Neural cell (in vitro differentiated cells): ENCODE results near the gene RPL39L. TPM values are rescaled to one million over a fixed set of nuclear protein-coding genes. Genes with fewer than 3 reads are reported as not detected.

ENCODE experiments used
- H2AFZ ChIP-seq: fragments of 200-600, 300-800 bp; sonication (generic), shearing (Covaris generic); 2 replicates; pipeline ENCODE4 v1.6.0; 2014; ENCODE audit warnings: low read depth, mild to moderate bottlenecking, antibody characterized with exemption, low read length, moderate library complexity
- H3F3A ChIP-seq: fragments of 200-600 bp; shearing (Covaris generic); 2 replicates; pipeline ENCODE4 v1.6.1; 2016; ENCODE audit warnings: mild to moderate bottlenecking, moderate library complexity, mixed read lengths, antibody characterized with exemption, low read length; ENCODE audit not compliant: insufficient read depth, poor library complexity, severe bottlenecking
- H3K27ac ChIP-seq: fragments of 200-600, 300-800 bp; sonication (generic), shearing (Covaris generic); 2 replicates; pipeline ENCODE4 v1.5.1; 2014; ENCODE audit warnings: mild to moderate bottlenecking, low read length, moderate library complexity
- H3K27me3 ChIP-seq: fragments of 300-800, 200-600 bp; sonication (generic), shearing (Covaris generic); 2 replicates; pipeline ENCODE4 v1.6.0; 2014; ENCODE audit warnings: mild to moderate bottlenecking, low read depth, low read length, moderate library complexity; ENCODE audit not compliant: insufficient read depth
- H3K36me3 ChIP-seq: fragments of 300-800, 200-600 bp; sonication (generic), shearing (Covaris generic); 2 replicates; pipeline ENCODE4 v1.5.1; 2014; ENCODE audit warnings: mild to moderate bottlenecking, antibody characterized with exemption, low read length, moderate library complexity; ENCODE audit not compliant: insufficient read depth
- H3K4me2 ChIP-seq: fragments of 300-800, 200-600 bp; sonication (generic), shearing (Covaris generic); 2 replicates; pipeline ENCODE4 v1.6.0; 2014; ENCODE audit warnings: mild to moderate bottlenecking, low read length
- H3K4me3 ChIP-seq: fragments of 300-800, 200-600 bp; sonication (generic), shearing (Covaris generic); 2 replicates; pipeline ENCODE4 v1.5.1; 2014; ENCODE audit warnings: mild to moderate bottlenecking, low read length, moderate library complexity
- H3K79me2 ChIP-seq: fragments of 200-600 bp; shearing (Covaris generic); replicated peaks from 2 replicates; pipeline ENCODE4 v1.6.0; 2014; ENCODE audit warnings: mild to moderate bottlenecking, low read length, moderate library complexity; ENCODE audit not compliant: insufficient read depth
- H3K9ac ChIP-seq: fragments of 300-800, 200-600 bp; sonication (generic), shearing (Covaris generic); 2 replicates; pipeline ENCODE4 v1.6.1; 2016; ENCODE audit warnings: mild to moderate bottlenecking, low read length, mixed read lengths
- H3K9me2 ChIP-seq: fragments of 200-600 bp; shearing (Covaris generic); 2 replicates; pipeline ENCODE4 v1.6.1; 2016; ENCODE audit warnings: mild to moderate bottlenecking, low read length, mixed read lengths; ENCODE audit not compliant: insufficient read depth
- H3K9me3 ChIP-seq: fragments of 200-600, 300-800 bp; sonication (generic), shearing (Covaris generic); 2 replicates; pipeline ENCODE4 v1.6.1; 2016; ENCODE audit warnings: mild to moderate bottlenecking, mixed run types, low read length, moderate library complexity, mixed read lengths
- H4K20me1 ChIP-seq: fragments of 200-600 bp; shearing (Covaris generic); 2 replicates; pipeline ENCODE4 v1.6.1; 2016; ENCODE audit warnings: mild to moderate bottlenecking, mixed run types; ENCODE audit not compliant: insufficient read depth
- EP300 ChIP-seq: fragments of 450-650 bp; conservative IDR thresholded peaks from 2 replicates; pipeline ENCODE4 v1.6.1; 2014; ENCODE audit warnings: antibody characterized with exemption, mild to moderate bottlenecking, moderate library complexity; ENCODE audit not compliant: poor library complexity, severe bottlenecking
- EZH2 ChIP-seq: fragments of 200-600, 300-800 bp; shearing (Covaris generic), sonication (generic); IDR thresholded peaks from 2 replicates; pipeline ENCODE4 v1.6.1; 2014; ENCODE audit warnings: antibody characterized with exemption, low read length, borderline replicate concordance, mild to moderate bottlenecking; ENCODE audit not compliant: insufficient read depth, poor library complexity, severe bottlenecking
- MXI1 ChIP-seq: fragments of 450-650 bp; conservative IDR thresholded peaks from 2 replicates; pipeline ENCODE4 v1.6.1; 2014; ENCODE audit warnings: antibody characterized with exemption, mild to moderate bottlenecking; ENCODE audit not compliant: poor library complexity, severe bottlenecking
- POLR2AphosphoS5 ChIP-seq: IDR thresholded peaks from 2 replicates; pipeline ENCODE4 v1.6.1; 2012
- RAD21 ChIP-seq: fragments of 450-650 bp; conservative IDR thresholded peaks from 2 replicates; pipeline ENCODE4 v1.6.1; 2014; ENCODE audit warnings: antibody characterized with exemption, mild to moderate bottlenecking, moderate library complexity
- SMC3 ChIP-seq: fragments of 450-650 bp; conservative IDR thresholded peaks from 2 replicates; pipeline ENCODE4 v1.6.1; 2014; ENCODE audit warnings: antibody characterized with exemption, mild to moderate bottlenecking, moderate library complexity; ENCODE audit not compliant: poor library complexity
- TAF1 ChIP-seq: IDR thresholded peaks from 2 replicates; pipeline ENCODE4 v1.6.1; 2012; ENCODE audit warnings: low read depth
- polyA plus RNA-seq: library from polyadenylated mRNA; depleted of rRNA; stranded (reverse); fragments of >200 nt; gene quantifications from 2 replicates; pipeline ENCODE4 v1.2.3, GENCODE V29; 2014
- TF ChIP-seq, protein P1 (sequence below): IDR thresholded peaks from 2 replicates; pipeline ENCODE4 v1.6.1; 2012; ENCODE audit warnings: borderline replicate concordance
- TF ChIP-seq, protein P2 (sequence below): fragments of 450-650 bp; IDR thresholded peaks from 2 replicates; pipeline ENCODE4 v1.5.1; 2014; ENCODE audit warnings: antibody characterized with exemption, mild to moderate bottlenecking, moderate library complexity; ENCODE audit not compliant: poor library complexity, severe bottlenecking

The RPL39L gene
- polyA plus RNA-seq, 1 donor from 2014 or later: 19.9 TPM

GRCh38 chr3:187101184-187102072 lies 37.9 kb downstream of the RPL39L start:
- no peaks in the 10 kb centered on the region for H4K20me1 ChIP-seq
- H3K79me2 ChIP-seq: no peaks in the 10 kb centered on the region
- TF ChIP-seq SMC3 (no peak), EP300 (no peak), MXI1 (no peak), RAD21 (no peak), POLR2AphosphoS5 (no peak), EZH2 (no peak), TAF1 (no peak)
- TF ChIP-seq, protein P1, sequence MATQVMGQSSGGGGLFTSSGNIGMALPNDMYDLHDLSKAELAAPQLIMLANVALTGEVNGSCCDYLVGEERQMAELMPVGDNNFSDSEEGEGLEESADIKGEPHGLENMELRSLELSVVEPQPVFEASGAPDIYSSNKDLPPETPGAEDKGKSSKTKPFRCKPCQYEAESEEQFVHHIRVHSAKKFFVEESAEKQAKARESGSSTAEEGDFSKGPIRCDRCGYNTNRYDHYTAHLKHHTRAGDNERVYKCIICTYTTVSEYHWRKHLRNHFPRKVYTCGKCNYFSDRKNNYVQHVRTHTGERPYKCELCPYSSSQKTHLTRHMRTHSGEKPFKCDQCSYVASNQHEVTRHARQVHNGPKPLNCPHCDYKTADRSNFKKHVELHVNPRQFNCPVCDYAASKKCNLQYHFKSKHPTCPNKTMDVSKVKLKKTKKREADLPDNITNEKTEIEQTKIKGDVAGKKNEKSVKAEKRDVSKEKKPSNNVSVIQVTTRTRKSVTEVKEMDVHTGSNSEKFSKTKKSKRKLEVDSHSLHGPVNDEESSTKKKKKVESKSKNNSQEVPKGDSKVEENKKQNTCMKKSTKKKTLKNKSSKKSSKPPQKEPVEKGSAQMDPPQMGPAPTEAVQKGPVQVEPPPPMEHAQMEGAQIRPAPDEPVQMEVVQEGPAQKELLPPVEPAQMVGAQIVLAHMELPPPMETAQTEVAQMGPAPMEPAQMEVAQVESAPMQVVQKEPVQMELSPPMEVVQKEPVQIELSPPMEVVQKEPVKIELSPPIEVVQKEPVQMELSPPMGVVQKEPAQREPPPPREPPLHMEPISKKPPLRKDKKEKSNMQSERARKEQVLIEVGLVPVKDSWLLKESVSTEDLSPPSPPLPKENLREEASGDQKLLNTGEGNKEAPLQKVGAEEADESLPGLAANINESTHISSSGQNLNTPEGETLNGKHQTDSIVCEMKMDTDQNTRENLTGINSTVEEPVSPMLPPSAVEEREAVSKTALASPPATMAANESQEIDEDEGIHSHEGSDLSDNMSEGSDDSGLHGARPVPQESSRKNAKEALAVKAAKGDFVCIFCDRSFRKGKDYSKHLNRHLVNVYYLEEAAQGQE: no peak
- TF ChIP-seq, protein P2, sequence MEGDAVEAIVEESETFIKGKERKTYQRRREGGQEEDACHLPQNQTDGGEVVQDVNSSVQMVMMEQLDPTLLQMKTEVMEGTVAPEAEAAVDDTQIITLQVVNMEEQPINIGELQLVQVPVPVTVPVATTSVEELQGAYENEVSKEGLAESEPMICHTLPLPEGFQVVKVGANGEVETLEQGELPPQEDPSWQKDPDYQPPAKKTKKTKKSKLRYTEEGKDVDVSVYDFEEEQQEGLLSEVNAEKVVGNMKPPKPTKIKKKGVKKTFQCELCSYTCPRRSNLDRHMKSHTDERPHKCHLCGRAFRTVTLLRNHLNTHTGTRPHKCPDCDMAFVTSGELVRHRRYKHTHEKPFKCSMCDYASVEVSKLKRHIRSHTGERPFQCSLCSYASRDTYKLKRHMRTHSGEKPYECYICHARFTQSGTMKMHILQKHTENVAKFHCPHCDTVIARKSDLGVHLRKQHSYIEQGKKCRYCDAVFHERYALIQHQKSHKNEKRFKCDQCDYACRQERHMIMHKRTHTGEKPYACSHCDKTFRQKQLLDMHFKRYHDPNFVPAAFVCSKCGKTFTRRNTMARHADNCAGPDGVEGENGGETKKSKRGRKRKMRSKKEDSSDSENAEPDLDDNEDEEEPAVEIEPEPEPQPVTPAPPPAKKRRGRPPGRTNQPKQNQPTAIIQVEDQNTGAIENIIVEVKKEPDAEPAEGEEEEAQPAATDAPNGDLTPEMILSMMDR: no peak
- no peak overlapping the region for H3K4me3 ChIP-seq
- no peak overlapping the region for H3K27ac ChIP-seq
- no peak overlapping the region for H3K9ac ChIP-seq
- no peaks in the 10 kb centered on the region for H3K9me2 ChIP-seq
- no peak overlapping the region for H2AFZ ChIP-seq
- no peaks in the 10 kb centered on the region for H3K27me3 ChIP-seq
- H3K36me3 ChIP-seq: no peaks in the 10 kb centered on the region
- no peaks in the 10 kb centered on the region for H3F3A ChIP-seq
- no peaks in the 10 kb centered on the region for H3K9me3 ChIP-seq
- H3K4me2 ChIP-seq: no peak overlapping the region

DNA sequence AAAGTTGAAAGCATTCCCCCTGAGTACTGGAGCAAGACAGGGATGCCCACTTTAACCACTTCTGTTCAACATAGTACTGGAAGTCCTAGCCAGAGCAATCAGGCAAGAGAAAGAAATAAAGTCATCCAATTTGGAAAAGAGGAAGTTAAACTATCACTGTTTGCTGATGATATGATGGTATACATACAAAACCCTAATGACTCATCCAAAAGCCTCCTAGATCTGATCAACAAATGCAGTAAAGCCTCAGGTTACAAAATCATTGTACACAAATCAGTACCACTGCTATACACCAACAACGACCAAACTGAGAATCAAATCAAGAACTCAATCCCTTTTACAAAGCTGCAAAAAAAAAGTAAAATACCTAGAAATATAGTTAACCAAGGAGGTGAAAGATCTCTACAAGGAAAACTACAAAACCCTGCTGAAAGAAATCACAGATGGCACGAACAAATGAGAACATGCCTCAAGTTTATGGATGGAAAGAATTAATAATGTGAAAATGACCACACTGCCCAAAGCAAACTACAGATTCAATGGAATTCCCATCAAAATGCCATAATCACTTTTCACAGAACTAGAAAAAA lies 40.3 kb downstream of the RPL39L start:
- Histone ChIP-seq H3K27me3 (no peaks in the 10 kb centered on the region), H4K20me1 (no peaks in the 10 kb centered on the region), H3K27ac (no peak overlapping the region), H2AFZ (no peak overlapping the region), H3K79me2 (no peaks in the 10 kb centered on the region), H3K4me3 (no peak overlapping the region), H3K36me3 (no peaks in the 10 kb centered on the region), H3K4me2 (no peak overlapping the region), H3K9me3 (no peaks in the 10 kb centered on the region), H3K9me2 (no peaks in the 10 kb centered on the region), H3F3A (no peaks in the 10 kb centered on the region), H3K9ac (no peak overlapping the region)
- TF ChIP-seq EZH2 (no peak), POLR2AphosphoS5 (no peak), SMC3 (no peak), EP300 (no peak)
- TF ChIP-seq, protein P1: no peak
- TF ChIP-seq, protein P2: no peak
